SKM-1 (cell line): ENCODE data around the gene RCL1.
"Not testable (repeated sequence)": the region's sequence is repeated elsewhere in the genome, so short reads cannot be mapped to it uniquely, and the experiment has no call there.

Source experiments
- DNase-seq: peaks from one replicate; lab custom pipeline; 2025; ENCODE audit not compliant: unreplicated experiment; lab: John Stamatoyannopoulos, UW

The RCL1 gene

DNA sequence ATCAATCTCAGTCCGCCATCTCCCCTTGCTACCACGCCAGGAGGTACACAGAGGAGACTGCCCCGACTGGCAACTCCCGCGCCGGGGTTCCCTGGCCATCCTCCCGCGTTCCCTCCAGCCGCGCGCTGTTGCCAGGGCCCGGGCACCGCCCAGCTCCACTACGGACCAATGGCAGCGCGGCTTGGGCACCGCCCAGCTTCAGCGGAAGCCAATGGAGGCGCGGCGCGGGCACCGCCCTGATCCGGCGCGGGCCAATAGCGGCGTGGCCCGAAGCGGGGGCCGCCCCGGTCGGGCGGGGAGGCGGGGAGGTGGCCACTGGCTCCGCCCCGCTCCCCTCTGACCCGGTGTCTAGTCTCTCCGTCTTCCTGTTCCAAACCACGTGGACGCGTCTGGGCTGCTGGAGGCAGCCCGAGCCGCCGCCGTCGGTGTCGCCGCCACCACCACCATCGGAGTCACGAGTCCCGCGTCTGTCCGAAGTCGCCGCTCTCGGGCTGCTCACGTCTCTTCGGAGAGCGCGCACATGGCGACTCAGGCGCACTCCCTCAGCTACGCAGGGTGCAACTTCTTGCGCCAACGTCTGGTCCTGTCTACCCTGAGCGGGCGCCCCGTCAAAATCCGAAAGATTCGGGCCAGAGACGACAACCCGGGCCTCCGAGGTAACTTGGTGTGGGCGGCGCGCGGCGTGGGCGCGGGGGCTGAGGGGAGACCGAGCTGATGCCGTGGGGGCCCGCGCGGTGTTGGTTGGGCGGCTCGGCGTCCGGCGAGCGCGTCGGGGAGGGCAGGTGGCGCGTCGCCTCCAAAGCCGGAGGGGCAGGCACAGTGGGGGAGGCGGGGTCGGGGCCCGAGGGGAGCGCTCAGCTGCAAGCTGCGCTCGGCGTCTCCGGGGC is at the start of gene RCL1:
Gene RCL1 (plus strand): TSS at position 373 of the 887 bp plus-strand sequence. CDS start 148 bp downstream, at position 521.
- peak; percentile 86 for DNase-seq

GRCh38 chr9:4743131-4743875 is 49.4 kb upstream of the RCL1 start:
- no peak for DNase-seq

- no peak for DNase-seq
Observed at GRCh38 chr9:4746278-4747030, 46.3 kb upstream of the RCL1 start.

DNA sequence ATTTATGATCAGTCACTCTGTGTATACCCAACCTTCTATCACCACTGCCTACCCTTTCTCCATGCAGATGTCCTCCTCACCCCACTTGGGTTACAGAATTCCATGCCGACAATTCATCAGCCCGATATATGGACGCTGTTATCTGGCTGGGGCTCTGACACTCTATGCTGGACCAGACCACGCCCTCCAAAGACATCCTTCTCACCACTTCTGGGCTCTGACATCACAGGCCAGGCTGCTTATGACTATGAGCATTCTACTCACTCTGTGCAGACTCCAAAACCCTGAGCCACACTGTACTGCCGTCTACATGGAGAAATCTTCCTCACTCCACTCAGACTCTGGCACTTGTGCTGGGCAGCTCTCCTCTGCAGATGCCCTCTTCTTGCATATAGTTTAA is 44.1 kb upstream of the RCL1 start:
- no peak for DNase-seq

GRCh38 chr9:4750023-4750673 is 42.6 kb upstream of the RCL1 start:
- DNase-seq = peak; percentile 44

DNA sequence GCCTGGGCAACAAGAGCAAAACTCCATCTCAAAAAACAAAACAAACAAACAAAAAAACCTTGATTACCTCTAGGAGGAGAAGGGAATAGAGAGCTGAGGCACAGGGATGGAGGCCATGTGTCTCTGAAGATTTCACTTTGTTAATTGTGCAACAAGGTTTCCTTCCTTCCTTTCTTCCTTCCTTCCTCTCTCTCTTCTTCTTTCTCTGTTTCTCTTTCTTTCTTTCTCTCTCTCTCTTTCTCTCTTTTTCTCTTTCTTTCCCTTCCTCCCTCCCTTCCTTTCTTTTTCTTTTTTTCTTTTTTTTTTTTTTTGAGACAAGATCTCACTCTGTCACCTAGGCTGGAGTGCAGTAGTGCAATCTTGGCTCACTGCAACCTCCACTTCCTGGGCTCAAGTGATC is 38.2 kb upstream of the RCL1 start:
- not testable (repeated sequence) for DNase-seq

GRCh38 chr9:4755026-4755609 is 37.6 kb upstream of the RCL1 start:
- no peak for DNase-seq

GRCh38 chr9:4756420-4756819 is 36.3 kb upstream of the RCL1 start:
- no peak for DNase-seq

GRCh38 chr9:4760122-4760521 is 32.6 kb upstream of the RCL1 start:
- peak; percentile 80 for DNase-seq

DNA sequence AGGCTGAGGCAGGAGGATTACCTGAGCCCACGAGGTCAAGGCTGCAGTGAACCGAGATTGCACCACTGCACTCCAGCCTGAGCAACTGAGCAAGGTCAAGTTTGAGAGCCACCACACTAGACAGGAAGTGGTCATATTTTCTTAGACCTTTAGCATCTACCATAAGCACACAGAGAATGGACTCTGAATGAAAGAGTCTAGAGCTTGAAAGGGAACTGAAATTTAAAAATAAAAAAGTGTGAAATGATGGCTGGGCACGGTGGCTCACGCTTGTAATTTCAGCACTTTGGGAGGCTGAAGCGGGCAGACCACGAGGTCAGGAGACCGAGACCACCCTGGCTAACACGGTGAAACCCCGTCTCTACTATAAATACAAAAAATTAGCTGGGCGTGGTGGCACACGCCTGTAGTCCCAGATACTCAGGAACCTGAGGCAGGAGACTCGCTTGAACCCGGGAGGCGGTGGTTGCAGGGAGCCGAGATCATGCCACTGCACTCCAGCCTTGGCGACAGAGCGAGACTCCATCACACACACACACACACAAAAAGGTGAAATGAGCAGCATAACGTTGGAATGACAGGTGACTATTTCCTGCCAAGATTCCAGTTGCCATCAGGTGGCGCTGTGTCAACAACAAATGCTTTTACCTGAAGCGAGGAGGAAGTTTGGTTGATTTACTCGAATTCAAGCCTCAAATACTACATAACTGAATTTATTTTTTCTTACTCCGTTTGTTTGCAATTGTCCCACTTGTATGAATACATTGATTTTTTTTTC is 30.4 kb upstream of the RCL1 start:
- DNase-seq = peak; percentile 82

GRCh38 chr9:4762886-4763541 is 29.7 kb upstream of the RCL1 start:
- peak; percentile 86 for DNase-seq

DNA sequence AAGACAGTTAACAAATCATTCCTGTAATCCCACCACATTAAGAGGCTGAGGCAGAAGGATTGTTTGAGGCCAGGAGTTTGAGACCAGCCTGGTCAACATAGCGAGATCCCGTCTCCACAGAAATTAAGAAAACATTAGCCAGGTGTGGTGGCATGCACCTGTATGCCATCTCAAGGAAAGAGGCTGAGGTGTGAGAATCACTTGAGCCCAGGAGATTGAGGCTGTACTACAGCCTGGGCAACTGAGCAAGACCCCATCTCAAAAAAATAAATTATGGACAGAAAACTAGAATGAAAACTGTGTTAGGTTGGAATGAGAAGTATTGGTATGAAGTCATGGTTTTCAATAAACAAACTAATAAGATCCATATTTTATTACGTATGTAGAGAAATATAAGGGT is 28.7 kb upstream of the RCL1 start:
- no peak for DNase-seq

DNA sequence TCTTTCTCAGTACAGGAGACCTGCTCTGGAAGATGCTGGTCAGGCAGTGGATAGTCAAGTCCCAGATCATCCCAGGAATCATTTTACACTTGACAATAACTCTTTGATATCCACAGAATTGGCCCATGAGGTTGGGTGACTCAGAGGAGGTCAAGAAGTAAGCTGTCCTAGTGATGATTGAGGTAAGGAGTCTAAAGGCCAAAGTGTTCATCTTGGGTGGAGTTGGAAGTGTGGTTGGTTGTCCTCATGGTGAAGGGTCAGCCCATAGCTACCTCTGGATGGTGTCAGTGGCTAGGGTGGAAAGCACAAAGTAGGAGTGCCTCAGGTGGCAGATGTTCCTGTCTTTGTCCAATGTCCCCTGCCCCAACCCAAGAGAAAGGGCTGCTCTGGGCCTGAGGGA is 24.1 kb upstream of the RCL1 start:
- no peak for DNase-seq

- no peak for DNase-seq
Observed at GRCh38 chr9:4769321-4770080, 23.2 kb upstream of the RCL1 start.

GRCh38 chr9:4771788-4772187 is 21.0 kb upstream of the RCL1 start:
- no peak for DNase-seq

- DNase-seq = no peak
Observed at GRCh38 chr9:4774209-4774608, 18.5 kb upstream of the RCL1 start.

DNA sequence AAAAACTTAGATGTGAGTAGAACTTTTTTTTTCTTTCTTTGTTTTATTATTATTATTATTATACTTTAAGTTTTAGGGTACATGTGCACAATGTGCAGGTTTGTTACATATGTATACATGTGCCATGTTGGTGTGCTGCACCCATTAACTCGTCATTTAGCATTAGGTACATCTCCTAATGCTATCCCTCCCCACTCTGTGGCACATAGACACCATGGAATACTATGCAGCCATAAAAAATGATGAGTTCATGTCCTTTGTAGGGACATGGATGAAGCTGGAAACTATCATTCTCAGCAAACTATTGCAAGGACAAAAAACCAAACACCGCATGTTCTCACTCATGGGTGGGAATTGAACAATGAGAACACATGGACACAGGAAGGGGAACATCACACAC is 17.8 kb upstream of the RCL1 start:
- not testable (repeated sequence) for DNase-seq

DNA sequence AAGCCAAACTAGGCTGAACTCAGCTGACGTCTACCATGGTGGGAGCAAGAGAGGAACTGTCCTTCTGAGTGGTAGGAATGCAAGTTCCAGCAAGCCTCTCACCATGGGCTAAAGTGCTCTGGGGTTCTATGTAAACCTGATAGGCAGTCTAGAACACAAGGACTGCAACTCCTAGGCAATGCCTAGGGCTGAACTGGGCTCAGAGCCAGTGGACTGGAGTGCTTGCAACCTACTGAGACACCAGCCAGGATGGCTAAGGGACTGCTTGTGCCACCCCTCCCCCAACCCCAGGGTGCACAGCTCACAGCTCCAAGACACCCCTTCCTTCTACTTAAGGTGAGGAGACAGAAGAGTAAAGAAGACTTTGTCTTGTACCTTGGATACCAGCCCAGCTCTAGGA is 12.1 kb upstream of the RCL1 start:
- DNase-seq = no peak

DNA sequence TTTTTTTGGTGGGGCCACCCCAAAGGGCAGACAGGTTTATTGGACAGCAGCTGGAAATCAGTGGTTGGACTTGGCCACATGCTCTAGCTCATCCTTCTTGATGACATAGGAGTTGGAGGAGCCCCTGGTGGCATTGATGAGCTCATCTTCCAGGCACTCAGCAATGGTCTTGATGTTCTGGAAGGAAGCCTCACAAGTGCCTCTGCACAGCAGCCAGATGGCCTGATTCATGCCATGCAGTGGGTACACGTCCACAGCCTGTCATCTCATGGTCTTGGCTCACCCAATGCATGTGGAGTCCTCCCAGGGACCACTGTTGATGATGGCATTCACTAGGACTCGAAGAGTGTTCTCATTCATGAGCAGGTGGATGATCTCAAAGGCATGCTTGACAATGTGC is 11.3 kb upstream of the RCL1 start:
- no peak for DNase-seq
